GM21367 (cell line): ENCODE measurements around the gene RPS6KA5.
"Not testable (repeated sequence)": the region's sequence is repeated elsewhere in the genome, so short reads cannot be mapped to it uniquely, and the experiment has no call there.

Source experiments
- ATAC-seq: cut with Tn5 transposase; IDR thresholded peaks from one replicate; pipeline ENCODE4 v1.9.1; 2021; ENCODE audit not compliant: unreplicated experiment

RPS6KA5 gene

GRCh38 chr14:91060351-91061055 lies at the start of gene RPS6KA5:
Gene RPS6KA5 (minus strand): TSS chr14:91060641. CDS start chr14:91060434, 207 bp downstream.
- ATAC-seq = peak; percentile 85

GRCh38 chr14:91108941-91109611 lies 48.6 kb upstream of the RPS6KA5 start:
- ATAC-seq = no peak

DNA sequence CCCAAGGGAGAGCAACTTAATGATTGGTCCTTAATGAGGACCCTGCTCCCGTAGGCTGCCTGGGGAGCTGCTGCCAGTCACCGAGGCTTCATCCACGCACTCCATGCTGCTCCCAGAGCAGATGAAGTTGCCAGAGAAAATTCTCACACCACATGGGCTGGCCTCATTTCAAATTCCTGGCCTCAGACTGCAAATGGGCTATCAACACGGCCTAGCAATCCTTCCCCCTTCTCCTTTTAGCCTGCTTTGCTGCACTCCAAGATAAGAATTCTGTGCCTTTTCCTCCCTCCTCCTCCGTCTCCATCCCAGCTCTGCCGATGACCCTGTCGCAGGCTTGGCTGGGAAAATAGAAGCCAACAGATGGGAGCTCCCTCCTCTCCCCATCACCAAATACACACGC lies 42.7 kb upstream of the RPS6KA5 start:
- ATAC-seq = no peak

- no peak for ATAC-seq
Observed at GRCh38 chr14:91100102-91100501, 39.7 kb upstream of the RPS6KA5 start.

DNA sequence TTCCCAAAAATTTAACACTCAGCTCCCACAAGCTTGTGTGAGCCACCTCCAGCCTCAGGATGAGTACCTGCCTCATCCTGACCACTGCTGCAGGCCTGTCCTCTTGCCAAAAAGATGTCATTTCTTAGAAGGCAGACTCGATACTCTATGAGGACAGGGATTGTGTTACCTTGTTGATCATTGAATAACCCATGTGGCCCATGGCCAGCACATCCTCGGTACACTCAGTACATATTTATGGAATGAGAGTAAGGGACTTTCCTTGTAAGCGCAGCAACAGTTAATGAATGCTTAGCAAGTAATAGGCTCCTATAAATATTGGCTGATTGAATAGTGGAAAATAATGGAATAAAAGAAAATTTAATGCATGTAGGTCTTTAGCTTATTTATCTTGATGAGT lies 38.1 kb upstream of the RPS6KA5 start:
- no peak for ATAC-seq

DNA sequence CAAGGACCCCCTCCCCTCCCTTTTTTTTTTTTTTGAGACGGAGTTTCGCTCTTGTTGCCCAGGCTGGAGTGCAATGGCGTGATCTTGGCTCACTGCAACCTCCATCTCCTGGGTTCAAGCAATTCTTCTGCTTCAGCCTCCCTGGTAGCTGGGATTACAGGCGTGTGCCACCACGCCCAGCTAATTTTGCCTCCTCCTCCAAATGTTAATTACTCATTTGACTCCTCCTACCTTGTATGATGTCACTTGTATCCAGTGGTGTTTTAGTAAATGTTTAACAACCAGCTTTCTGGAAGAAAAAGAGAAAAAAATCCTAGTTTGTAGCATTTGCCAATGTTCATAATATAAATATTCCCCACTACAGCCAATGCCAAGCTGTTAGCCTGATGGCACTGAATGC lies 37.2 kb upstream of the RPS6KA5 start:
- ATAC-seq = not testable (repeated sequence)

DNA sequence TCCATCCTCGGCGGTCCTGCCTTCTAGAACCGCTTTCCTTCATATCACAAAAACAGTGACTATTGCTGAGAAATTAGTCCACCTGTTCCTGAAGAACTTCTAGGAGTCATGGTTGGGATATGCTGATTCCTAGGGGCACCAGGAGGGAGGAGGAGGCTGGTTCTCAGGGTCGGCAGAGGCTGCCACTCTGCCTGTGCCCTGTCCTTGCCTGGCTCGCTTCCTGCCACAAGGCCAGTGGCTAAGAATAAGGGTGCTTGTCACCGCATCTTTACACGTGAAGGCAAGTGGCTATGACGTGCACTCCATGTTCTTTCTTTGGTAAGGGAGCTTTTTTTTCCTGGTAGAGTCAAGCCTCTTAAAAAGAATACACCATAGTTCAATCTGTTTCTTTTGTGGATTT lies 34.7 kb upstream of the RPS6KA5 start:
- ATAC-seq = no peak

DNA sequence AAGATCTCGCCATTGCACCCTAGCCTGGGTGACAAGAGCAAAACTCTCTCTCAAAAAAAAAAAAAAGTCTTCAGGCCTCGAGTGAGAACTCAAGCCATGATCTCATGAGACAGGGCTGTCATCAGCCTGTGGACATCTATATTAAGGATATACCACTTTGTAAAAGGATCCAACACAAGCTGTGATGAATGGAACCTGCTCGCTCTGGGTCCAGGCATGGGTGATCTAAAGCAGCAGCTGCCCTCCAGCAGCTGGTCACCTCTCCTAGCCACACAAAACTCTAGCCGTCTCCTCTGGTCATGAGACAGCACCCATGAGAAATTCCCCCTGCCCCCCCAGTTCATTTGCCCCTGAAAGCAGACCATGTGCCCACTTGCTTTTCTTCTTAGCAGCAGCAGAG lies 34.3 kb upstream of the RPS6KA5 start:
- ATAC-seq = no peak

DNA sequence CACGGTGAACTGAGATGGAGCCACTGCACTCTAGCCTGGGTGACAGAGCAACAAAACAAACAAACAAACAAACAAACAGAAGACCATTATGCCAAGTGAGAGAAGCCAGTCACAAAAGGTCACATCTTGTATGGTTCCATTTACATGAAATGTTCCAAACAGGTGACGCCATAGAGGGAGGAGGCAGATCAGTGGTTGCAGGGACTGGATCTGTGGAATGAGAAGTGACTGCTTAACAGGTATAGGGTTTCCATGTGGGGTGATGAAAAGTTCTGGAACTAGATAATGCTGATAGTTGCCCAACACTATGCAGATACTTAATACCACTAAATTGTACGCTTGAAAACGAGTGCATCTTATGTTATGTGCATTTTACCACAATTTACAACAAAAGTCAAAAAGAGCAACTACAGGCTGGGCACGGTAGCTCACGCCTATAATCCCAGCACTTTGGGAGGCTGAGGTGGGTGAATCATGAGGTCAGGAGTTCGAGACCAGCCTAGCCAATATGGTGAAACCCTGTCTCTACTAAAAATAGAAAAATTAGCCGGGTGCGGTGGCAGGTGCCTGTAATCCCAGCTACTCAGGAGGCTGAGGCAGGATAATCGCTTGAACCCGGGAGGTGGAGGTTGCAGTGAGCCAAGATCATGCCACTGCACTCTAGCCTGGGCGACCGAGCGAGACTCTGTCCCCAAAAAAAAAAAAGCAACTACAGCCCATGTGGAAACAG lies 33.5 kb upstream of the RPS6KA5 start:
- ATAC-seq = not testable (repeated sequence)

- no peak for ATAC-seq
Observed at GRCh38 chr14:91092073-91092472, 31.6 kb upstream of the RPS6KA5 start.

DNA sequence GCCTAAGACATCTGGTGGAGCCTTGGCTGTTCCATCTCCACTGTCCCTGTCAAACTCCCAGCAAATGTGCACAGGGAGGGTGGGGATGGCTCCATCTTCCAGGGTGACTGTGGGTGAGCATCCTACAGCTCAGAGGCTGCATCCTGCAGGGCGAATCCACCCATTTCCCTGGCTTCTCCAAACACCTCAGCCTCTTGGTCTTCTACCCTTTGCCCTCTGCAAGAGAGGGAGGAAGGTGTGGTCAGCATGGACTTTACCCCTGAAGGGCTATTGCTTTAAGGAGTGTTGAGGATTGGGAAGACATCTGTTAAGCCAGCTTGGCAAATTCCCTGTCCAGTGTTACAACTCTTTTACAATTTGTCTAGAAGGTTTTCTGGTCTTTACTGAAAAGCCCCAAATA lies 30.3 kb upstream of the RPS6KA5 start:
- no peak for ATAC-seq

DNA sequence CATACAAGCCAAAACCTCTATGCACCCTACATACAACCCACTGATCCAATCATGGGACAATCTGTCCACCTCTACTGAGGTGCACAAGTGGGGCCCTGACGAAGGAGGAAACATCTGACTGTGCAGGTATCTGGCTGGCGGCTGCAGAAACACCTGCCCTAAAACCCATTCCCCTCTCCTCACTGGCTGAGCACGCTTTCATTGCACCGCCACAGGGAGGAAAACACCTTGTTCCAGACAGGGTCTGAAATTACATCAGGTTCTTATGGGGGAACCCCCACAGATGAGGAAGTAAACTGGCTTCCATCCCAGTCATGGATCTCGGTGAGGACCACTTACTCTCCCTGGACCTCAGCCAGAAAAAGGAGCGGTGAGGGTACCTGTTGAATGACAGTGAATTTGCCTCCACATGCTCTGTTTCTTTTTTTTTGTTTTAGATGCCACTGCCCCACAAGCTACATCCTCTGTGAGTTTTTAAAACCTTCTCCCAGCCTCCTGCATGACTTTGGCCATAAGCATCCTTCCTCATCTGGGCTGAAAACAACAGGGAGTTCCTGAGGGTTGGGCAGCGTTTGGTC lies 29.6 kb upstream of the RPS6KA5 start:
- no peak for ATAC-seq

DNA sequence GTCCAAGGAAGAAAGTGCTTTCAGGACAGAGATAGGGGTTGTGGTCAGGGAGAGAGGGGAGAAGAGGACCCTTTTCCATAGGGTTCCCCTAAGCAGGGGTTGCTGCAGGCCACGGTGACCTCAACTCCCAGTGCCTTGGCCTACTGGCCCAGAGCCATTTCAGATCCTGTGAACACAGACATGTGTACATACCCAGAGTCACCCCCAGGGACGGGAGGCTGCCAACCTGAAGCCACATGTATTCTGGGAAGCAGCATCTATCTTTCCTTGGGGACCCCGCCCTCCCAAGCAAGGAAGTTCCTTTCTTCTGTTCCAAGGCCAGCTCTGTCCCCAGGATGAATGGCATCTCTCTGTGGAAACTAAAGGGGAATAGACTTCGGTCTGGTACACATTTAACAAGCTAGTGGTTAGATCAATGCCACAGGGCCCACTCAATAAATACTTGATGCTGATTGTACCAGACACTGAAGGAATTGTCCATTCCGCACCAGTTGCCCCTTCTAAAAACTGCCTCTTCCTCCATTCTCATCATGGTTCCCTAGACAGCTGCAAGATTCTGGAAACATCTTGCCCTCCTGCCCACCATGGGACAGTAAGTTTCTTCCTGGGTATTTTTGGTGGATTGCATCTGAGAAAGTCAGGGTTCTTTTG lies 28.3 kb upstream of the RPS6KA5 start:
- no peak for ATAC-seq

- not testable (repeated sequence) for ATAC-seq
Observed at GRCh38 chr14:91087470-91087869, 27.0 kb upstream of the RPS6KA5 start.

GRCh38 chr14:91084516-91084915 lies 24.1 kb upstream of the RPS6KA5 start:
- ATAC-seq = no peak

- ATAC-seq = no peak
Observed at GRCh38 chr14:91082282-91082681, 21.8 kb upstream of the RPS6KA5 start.

- no peak for ATAC-seq
Observed at GRCh38 chr14:91080071-91080470, 19.6 kb upstream of the RPS6KA5 start.

GRCh38 chr14:91078095-91078737 lies 17.8 kb upstream of the RPS6KA5 start:
- peak; percentile 57 for ATAC-seq

DNA sequence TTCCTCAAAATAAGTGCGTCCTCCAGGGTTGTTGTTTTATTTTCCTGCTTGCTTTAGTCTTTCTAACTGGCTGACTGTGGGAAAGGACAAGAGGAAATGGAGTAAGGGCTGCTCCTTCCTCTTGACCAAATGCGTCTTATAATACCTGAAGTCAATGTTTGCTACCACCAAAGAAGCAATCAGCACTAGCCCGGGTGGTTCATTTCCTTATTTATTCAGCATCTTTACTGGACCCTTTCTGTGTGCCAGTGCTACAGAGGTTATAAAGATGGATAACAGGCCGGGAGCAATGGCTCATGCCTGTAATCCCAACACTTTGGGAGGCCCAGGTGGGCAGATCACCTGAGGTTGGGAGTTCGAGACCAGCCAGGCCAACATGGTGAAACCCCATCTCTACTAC lies 15.1 kb upstream of the RPS6KA5 start:
- no peak for ATAC-seq

DNA sequence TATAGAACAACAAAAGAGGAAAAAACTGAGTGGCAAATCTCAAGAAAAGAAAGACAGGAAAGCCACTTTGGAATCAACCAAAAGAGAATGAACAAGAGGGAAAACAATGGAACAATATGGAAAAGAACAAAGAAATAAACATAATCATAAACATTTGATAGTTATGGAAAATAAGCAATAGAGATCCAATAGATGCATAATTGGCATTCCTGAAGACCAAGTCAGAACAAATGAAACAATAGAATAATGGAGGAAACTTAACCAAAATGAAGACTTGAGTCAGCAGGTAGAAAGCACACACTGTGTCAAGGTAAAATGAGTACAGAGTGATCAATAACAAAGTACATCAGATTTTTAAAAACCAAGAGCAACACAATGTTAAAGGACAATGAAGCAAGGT lies 10.1 kb upstream of the RPS6KA5 start:
- no peak for ATAC-seq

GRCh38 chr14:91068642-91069041 lies 8.2 kb upstream of the RPS6KA5 start:
- ATAC-seq = no peak
